HG03135 (cell line): ENCODE measurements around the gene PCDH9.

Experiments used
- ATAC-seq: cut with Tn5 transposase; IDR thresholded peaks from one replicate; pipeline ENCODE4 v1.9.1; 2021; ENCODE audit warnings: mild to moderate bottlenecking, moderate library complexity; ENCODE audit not compliant: unreplicated experiment

Gene PCDH9

DNA sequence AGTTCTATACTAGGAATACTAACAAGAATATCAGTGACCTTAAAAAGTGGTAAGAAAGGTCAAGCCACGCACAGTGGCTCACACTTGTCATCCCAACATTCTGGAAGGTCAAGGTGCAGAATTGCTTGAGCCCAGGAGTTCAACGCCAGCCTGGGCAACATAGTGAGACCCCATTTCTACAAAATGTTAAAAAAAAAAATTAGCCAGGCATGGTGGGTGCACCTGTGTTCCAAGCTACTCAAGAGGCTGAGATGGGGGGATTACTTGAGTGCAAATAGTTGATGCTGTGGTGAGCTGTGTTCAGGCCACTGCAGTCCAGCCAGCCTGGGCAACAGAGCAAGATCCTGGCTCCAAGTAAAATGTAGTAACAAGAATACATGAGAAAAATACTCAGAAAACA lies 61.8 kb downstream of the PCDH9 start:
- ATAC-seq, result no peak

DNA sequence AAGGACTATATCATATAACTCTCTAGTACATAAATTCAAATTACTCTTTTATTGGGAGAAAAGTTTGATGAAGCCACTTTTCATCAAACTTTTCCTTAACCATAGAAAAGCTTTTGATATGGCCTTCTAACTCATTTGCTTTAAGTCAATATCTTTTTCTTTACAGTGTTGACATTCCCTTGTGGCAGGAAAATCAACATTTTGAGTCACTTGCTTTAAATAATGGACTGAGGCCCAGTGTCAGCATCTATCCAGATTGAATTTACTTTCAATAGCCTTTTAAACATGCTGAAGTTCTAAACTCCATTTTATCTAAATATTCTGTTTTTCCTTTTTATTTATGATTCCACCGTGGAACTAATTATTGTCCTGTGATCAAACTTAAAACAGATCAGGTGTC lies 62.7 kb downstream of the PCDH9 start:
- ATAC-seq, result no peak

DNA sequence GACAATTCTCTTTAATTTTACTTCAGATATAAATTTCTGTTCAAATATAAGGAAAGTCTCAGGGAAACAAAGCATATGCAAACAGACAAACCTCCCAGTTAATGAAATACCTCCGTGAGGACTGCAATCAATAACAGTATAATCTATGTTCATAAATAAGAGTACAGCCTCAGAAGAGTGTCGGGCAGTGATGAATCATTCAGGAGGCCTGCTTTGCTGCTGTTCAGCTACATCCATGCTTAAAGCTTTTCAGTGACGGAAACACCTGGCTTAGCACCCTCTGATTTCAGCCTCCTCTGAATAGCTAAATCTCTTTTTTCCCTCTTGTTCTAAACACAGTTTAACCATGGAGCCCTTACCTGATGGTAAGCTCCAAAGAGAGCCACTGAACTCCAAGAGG lies 69.0 kb downstream of the PCDH9 start:
- no peak for ATAC-seq

DNA sequence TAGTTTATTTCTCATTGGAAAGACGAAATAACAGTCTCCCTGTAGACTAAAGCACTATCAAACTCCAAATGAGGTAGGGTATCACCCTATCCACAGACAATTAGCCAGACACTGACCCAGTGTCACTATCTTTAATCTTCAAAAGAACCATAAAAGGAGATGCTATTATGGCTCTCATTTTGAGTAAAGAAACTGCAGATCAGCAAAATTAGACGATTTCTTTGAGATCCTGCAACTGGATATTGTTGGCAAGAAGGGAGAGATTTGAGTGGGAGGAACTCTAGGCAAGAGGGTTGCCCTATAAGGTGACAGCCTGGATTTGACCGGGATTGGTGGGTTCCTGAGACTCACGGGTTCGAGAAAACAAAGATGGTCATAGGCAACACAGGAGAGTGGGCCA lies 71.2 kb downstream of the PCDH9 start:
- no peak for ATAC-seq

DNA sequence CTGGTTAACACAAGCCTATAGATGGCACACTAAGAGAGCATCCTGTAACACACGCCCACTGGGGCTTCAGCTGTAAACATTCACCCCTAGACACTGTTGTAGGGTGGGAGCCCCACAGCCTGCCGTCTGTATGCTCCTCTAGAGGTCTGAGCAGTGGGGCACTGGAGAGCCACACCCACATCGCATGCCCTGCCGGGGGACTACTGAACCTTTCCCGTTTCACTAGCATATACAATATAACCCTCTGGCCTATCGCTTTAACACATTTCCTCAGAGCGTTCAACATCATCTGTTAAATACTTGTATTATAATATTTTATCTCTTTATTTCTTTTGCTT lies 73.4 kb downstream of the PCDH9 start:
- no peak for ATAC-seq

- no peak for ATAC-seq
Observed at GRCh38 chr13:67155898-67156722, 74.0 kb downstream of the PCDH9 start.

DNA sequence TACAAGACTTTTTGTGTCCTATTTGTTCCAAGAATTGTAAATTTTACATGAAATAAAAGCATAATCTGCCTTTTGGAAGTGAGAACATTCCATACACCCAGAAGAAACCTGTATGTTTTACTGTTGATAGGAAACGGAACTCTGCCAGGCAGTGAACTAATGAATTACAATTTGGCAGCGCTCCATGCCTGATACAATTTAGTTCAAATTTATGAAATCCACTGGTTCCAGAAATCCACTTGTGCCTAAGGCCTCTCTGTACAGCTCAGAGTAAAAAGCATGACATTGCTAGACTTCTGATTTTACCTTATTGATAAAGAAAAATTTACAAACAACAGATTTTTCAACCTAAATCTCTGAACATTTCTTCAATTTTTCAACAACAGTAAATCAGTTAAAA lies 78.1 kb downstream of the PCDH9 start:
- ATAC-seq, result no peak

DNA sequence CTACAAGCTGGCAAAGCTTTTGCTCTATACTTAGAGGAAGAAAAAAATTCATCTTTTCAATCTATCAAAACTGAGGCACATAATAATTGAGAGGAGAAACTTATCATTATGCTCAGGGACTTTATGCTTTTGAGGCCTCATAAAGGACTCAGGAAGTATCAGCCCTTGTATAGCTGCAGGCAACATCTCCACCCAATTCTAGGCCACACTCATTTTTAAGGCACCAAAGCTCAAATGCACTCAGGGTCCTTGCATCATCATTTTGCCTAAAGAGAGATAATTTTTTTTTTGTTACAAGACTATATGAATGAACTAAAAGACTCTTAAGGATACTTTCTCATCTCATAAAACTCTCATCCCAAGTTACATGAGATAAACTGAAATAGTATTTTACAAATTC lies 78.5 kb downstream of the PCDH9 start:
- no peak for ATAC-seq

- ATAC-seq, result no peak
Observed at GRCh38 chr13:67150608-67151007, 79.5 kb downstream of the PCDH9 start.

DNA sequence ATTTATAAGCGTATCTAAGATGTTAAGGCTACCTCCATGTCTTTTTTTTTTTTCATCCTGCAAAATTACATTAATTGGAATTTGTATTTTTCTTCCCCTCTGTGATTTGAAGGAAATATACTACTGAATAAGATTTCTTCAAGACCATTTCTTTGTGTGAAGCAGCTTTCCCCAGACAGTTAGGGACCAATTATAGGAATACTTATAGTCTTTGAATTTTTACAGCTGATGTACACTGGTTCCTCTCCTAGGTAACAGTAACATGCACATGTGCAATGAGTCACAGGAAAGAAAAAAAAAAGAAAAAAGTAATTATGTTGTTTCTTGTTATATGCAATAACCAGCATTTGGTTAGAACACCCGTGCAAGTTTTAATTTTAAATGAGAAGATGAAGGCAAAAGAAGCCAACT lies 82.0 kb downstream of the PCDH9 start:
- no peak for ATAC-seq

DNA sequence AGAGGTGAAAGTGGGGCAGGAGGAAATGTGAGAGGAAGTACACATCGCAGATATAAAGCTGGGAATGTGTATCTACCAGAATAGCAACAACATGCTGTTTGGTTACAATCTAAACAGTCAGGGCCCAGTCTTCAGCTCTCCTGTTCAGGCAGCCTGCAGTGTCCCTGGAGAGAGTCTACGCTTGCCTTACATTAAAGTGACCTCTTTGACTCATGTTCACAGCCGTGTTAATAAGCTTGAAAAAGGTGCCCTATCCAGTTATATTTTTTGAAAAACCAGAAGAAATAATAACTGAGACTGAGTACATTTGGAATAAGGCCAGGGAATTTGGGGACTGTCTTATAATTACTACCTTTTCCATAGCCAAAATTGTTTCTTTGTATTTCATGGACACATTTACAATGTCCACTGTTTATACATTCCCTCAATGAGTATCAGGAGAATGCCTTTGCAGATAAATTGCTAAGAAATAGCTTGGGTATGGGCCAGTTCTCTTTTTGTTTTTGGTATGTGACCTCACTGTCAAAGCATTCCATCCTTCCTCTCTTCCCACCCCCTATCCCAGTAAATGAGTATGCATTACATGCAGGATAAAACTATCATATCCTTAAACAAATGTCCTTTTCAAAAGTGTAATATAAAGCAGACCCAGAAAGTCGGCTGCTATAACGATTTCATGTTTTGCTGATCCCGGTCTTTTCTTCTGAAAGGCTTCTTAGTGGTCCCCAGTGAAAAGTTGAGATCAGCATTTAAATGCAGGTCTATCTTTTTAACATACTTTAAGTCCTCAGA lies 82.6 kb downstream of the PCDH9 start:
- no peak for ATAC-seq

GRCh38 chr13:67146523-67147130 lies 83.5 kb downstream of the PCDH9 start:
- ATAC-seq, result no peak

- ATAC-seq, result no peak
Observed at GRCh38 chr13:67145950-67146349, 84.2 kb downstream of the PCDH9 start.

DNA sequence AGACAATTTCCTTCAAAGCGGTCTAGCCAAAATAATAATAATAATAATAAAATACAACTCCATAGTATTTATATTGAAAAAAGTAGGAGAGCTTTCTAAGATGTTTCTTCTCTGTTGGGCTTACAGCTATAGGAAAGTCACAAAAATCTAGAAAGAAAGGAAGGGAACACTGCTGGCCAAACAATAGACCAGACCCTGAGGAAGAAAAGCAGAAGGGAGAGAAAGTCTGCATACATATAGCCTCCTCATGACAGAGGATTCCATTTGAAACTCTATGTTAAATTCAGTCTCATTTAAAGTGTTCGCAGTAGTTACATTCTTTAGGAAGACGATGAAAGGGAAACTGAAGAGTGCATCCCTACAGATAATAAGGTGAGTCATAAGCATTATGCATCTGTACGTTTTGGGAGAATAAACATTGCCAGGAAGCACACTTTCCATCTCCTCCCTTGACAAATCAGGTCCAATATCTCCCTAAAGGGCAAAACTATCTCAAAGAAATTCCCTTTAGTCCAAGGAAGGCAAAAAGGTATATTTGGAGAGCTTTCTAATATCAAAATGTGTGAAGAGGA lies 86.5 kb downstream of the PCDH9 start:
- ATAC-seq, result no peak

GRCh38 chr13:67140006-67140405 lies 90.1 kb downstream of the PCDH9 start:
- no peak for ATAC-seq

- ATAC-seq, result no peak
Observed at GRCh38 chr13:67139551-67139950, 90.6 kb downstream of the PCDH9 start.

- ATAC-seq, result no peak
Observed at GRCh38 chr13:67138970-67139369, 91.2 kb downstream of the PCDH9 start.

DNA sequence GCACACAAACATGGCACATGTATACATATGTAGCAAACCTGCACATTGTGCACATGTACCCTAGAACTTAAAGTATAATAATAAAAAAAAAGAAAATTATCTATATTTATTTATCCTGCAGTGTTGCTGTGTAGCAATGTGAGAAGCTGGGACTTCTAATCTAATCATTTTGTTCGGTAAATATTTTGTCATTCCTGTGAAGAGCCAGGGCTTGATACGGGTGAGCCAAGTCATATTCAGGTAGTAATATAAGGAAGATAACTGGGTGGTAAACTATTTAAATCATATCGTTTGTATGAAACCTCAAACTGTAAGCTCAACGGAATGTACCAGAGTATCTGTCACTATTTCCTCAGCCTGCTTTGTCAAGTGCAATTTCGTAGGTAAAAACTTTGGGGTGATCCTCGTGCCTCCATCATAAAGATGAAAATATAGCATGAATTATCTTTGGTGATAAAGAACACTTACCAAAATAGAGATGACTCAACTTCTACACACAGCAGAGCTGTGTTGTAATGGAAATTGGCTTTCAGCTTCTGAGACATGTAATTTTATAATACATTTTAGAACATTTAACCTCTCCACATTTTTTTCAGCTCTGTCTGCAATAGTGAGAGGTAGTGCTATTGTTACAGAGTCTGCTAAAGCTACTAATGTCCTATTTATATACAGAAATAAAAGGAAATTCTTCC lies 92.9 kb downstream of the PCDH9 start:
- no peak for ATAC-seq

DNA sequence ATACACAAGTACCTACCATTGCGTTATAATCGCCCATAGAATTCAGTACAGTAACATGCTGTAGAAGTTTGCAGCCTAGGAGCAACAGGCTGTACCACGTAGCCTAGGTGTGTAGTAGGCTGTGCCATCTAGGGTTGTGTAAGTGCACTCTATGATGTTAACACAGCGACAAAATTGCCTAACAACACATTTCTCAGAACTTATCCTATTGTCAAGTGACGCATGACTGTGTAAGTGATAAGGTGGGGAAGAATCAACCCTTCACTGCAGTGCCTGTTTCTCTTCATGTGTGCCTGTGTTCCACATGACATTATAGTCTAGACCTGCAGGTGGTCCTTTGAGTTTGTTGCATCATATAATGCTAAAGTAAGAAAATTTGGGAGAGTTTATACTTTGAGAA lies 94.0 kb downstream of the PCDH9 start:
- ATAC-seq, result no peak

DNA sequence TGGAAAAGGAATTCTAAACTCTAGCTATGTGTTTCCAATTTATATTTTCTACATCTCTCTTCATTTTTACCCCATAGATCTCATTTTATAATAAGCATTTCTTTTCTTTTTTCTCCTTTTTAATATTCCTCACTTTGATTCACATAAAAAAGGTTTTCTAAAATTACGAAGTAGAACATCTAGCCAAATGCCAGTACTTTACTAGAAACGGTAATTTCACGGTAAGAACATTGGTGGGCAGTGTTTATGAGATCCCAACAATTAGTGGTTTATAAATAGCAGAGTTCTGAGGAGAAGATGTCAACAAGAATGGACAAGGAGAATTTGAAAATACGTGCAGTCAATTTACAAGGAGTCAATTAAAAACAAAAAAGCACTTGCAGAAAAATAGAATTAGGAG lies 94.8 kb downstream of the PCDH9 start:
- no peak for ATAC-seq
